Ovary (tissue), 3 donors: Measurements from ENCODE around the gene CHCHD6.

Experiments used
- CTCF ChIP-seq, 3 donors: fragments of 450-650 bp in 2 of 3; fragments of 200-600 bp in 1 of 3; IDR thresholded peaks; one replicate each; pipeline versions ENCODE4 v1.5.1 to v1.8.0; 2016 to 2022; ENCODE audit warnings: antibody characterized with exemption in 3 of 3, mild to moderate bottlenecking in 1 of 3
- POLR2A ChIP-seq: fragments of 450-650 bp; IDR thresholded peaks from one replicate; pipeline ENCODE4 v1.6.1; 2017; ENCODE audit warnings: antibody characterized with exemption, mild to moderate bottlenecking, moderate library complexity
- donor health status: DM: no; HTN: no; CAD: no.

- TF ChIP-seq POLR2A, result no peak
- TF ChIP-seq CTCF (IDR thresholded peaks at IDR 0.05), result no peak
These were observed 257.9 kb downstream of the CHCHD6 start for GRCh38 chr3:126961791-126962461.
